Endothelial cell of umbilical vein (primary cell): ENCODE results near the gene CD160. TPM values are rescaled to one million over a fixed set of nuclear protein-coding genes. Genes with fewer than 3 reads are reported as not detected.

Experiments used
- BruUV-seq: library from RNA; stranded (reverse); fragments of 400-500 nt; replicated peaks from 2 replicates; lab custom pipeline; 2021; lab: Mats Ljungman, UMichigan
- CTCF ChIA-PET: fragments of 300-600, 350-600 bp; sonication (Branson Sonifier 250); formaldehyde crosslinking; loops from one replicate; lab custom pipeline; 2021; ENCODE audit warnings: antibody characterized with exemption, inconsistent platforms; lab: Charles Lee
- POLR2A ChIA-PET: fragments of 300-600, 350-600 bp; sonication (Branson Sonifier 250); formaldehyde crosslinking; loops from one replicate; lab custom pipeline; 2021; ENCODE audit warnings: antibody characterized with exemption, inconsistent platforms; lab: Charles Lee
- DNase-seq: peaks from one replicate; pipeline ENCODE4 v3.0.0-alpha.2; 2011; ENCODE audit warnings: low read depth, low spot score
- FAIRE-seq: peaks from 2 replicates; lab custom pipeline; 2011; peaks lifted over from hg19 to GRCh38; lab: Jason Lieb, UNC
- H2AFZ ChIP-seq: 2 replicates; pipeline ENCODE4 v1.6.0; 2012; ENCODE audit warnings: low read depth, low read length, control low read depth, inconsistent platforms
- H3K27ac ChIP-seq: 2 replicates; pipeline ENCODE4 v1.5.1; 2011; ENCODE audit warnings: low read depth, mild to moderate bottlenecking, control low read depth, low read length, moderate library complexity; ENCODE audit not compliant: insufficient read depth
- H3K27me3 ChIP-seq, 2 experiments: 2 replicates each; pipeline versions ENCODE4 v1.6.0 to v1.6.1; 2011; ENCODE audit warnings: low read length in 2 of 2, mixed read lengths in 1 of 2; ENCODE audit not compliant: control insufficient read depth in 2 of 2, insufficient read depth in 2 of 2
- H3K36me3 ChIP-seq, 2 experiments: 2 replicates in 1 of 2; 3 replicates in 1 of 2; pipeline ENCODE4 v1.5.1; 2011; ENCODE audit warnings: low read length in 2 of 2, mild to moderate bottlenecking in 1 of 2, moderate library complexity in 1 of 2; ENCODE audit not compliant: control insufficient read depth in 2 of 2, insufficient read depth in 2 of 2; ENCODE audit errors: extremely low read depth in 1 of 2
- H3K4me1 ChIP-seq: 3 replicates; pipeline ENCODE4 v1.5.1; 2011; ENCODE audit warnings: mild to moderate bottlenecking, low read length; ENCODE audit not compliant: control insufficient read depth, insufficient read depth; ENCODE audit errors: extremely low read depth
- H3K4me2 ChIP-seq: 2 replicates; pipeline ENCODE4 v1.6.1; 2011; ENCODE audit warnings: low read length, control low read depth, mixed read lengths; ENCODE audit not compliant: insufficient read depth
- H3K4me3 ChIP-seq, 3 experiments: fragments of 200-600 bp in 1 of 3; sonication (generic), shearing (Covaris generic) in 1 of 3; replicated peaks in 1 of 3; 2 replicates each; pipeline ENCODE4 v1.5.1; 2011 to 2016; ENCODE audit warnings: control low read depth in 3 of 3, low read length in 3 of 3, mild to moderate bottlenecking in 2 of 3, inconsistent platforms in 1 of 3, low read depth in 1 of 3, moderate library complexity in 1 of 3; ENCODE audit not compliant: insufficient read depth in 1 of 3
- H3K79me2 ChIP-seq: 2 replicates; pipeline ENCODE4 v1.6.0; 2012; ENCODE audit warnings: low read length, inconsistent platforms; ENCODE audit not compliant: control insufficient read depth, insufficient read depth
- H3K9ac ChIP-seq: replicated peaks from 2 replicates; pipeline ENCODE3; 2011; ENCODE audit warnings: low read length, control low read depth; ENCODE audit not compliant: insufficient read depth; ENCODE audit errors: extremely low read depth
- H3K9me1 ChIP-seq: replicated peaks from 3 replicates; pipeline ENCODE4 v1.6.0; 2011; ENCODE audit warnings: mild to moderate bottlenecking, low read length; ENCODE audit not compliant: control insufficient read depth, insufficient read depth; ENCODE audit errors: extremely low read depth
- H3K9me3 ChIP-seq: replicated peaks from 2 replicates; pipeline ENCODE4 v1.5.1; 2012; ENCODE audit warnings: low read length, inconsistent platforms; ENCODE audit not compliant: control insufficient read depth, insufficient read depth
- H4K20me1 ChIP-seq: replicated peaks from 2 replicates; pipeline ENCODE3; 2011; ENCODE audit warnings: mild to moderate bottlenecking, low read length; ENCODE audit not compliant: control insufficient read depth, insufficient read depth; ENCODE audit errors: extremely low read depth
- EZH2 ChIP-seq: IDR thresholded peaks from 2 replicates; pipeline ENCODE4 v1.6.1; 2012; ENCODE audit warnings: borderline replicate concordance, low read depth, mild to moderate bottlenecking, moderate library complexity, low read length, inconsistent platforms; ENCODE audit not compliant: severe bottlenecking
- FOS ChIP-seq: IDR thresholded peaks from 2 replicates; pipeline ENCODE4 v1.6.1; 2011; ENCODE audit warnings: mild to moderate bottlenecking, low read length, moderate library complexity, borderline replicate concordance; ENCODE audit not compliant: insufficient read depth
- GATA2 ChIP-seq: IDR thresholded peaks from 2 replicates; pipeline ENCODE4 v1.7.0; 2011; ENCODE audit warnings: low read depth, mild to moderate bottlenecking, moderate library complexity, mixed read lengths, low read length; ENCODE audit not compliant: insufficient read length, insufficient read depth
- JUN ChIP-seq: IDR thresholded peaks from 2 replicates; pipeline ENCODE4 v1.6.1; 2011; ENCODE audit warnings: borderline replicate concordance, low read depth; ENCODE audit not compliant: insufficient read length, insufficient read depth
- MAX ChIP-seq: IDR thresholded peaks from 2 replicates; pipeline ENCODE4 v1.6.1; 2011; ENCODE audit not compliant: insufficient read depth, insufficient read length
- MYC ChIP-seq: IDR thresholded peaks from one replicate; pipeline ENCODE4 v1.6.1; 2011; ENCODE audit warnings: mild to moderate bottlenecking, low read depth, low read length
- POLR2A ChIP-seq: IDR thresholded peaks from 2 replicates; pipeline ENCODE4 v1.6.1; 2012; ENCODE audit warnings: low read depth, mild to moderate bottlenecking, control low read depth, low read length
- POLR2AphosphoS5 ChIP-seq: IDR thresholded peaks from 2 replicates; pipeline ENCODE4 v1.6.1; 2012; ENCODE audit warnings: low read depth, mild to moderate bottlenecking, control low read depth, low read length, moderate library complexity; ENCODE audit not compliant: insufficient read depth
- dilution Hi-C: fragments of 300-500 bp; cut with MboI; formaldehyde crosslinking; loops from one replicate; pipeline ENCODE4 v1.15.0; 2019; ENCODE audit warnings: low sequenced_read_pairs; ENCODE audit not compliant: extremely low pct_ligation_motif_present
- intact Hi-C: fragments of 100-400 bp; cut with micrococcal nuclease; formaldehyde crosslinking; loops from one replicate; pipeline ENCODE4 v1.10.0; 2022
- polyA plus RNA-seq, 4 experiments: library from polyadenylated mRNA; depleted of rRNA in 3 of 4; stranded (reverse) in 3 of 4; unstranded in 1 of 4; fragments of >200 nt; gene quantifications; 2 replicates each; pipeline versions ENCODE4 v1.2.1 to v1.2.3, GENCODE V29; 2011 to 2012; ENCODE audit warnings: missing spikeins in 1 of 4
- total RNA-seq: library from RNA; stranded (reverse); gene quantifications from 2 replicates; pipeline ENCODE4 v1.2.3, GENCODE V29; 2021
- TF ChIP-seq, protein P1 (sequence below), 2 donors: IDR thresholded peaks; 1 replicate in 1 of 2; 2 replicates in 1 of 2; pipeline ENCODE4 v1.5.1; 2011; ENCODE audit warnings: low read length in 2 of 2, mild to moderate bottlenecking in 2 of 2, moderate library complexity in 2 of 2, control low read depth in 1 of 2, inconsistent platforms in 1 of 2, low read depth in 1 of 2; ENCODE audit not compliant: insufficient read depth in 1 of 2; ENCODE audit errors: extremely low read depth in 1 of 2

CD160 gene
- total and polyA plus RNA-seq, 2 donors (not counting 3 experiments of a cell fraction or from before 2014, with no cell fraction given), result not detected

- CTCF ChIA-PET, result no interaction called here
- Histone ChIP-seq H3K9me3 (no peaks in the 10 kb centered on the region), H2AFZ (no peak overlapping the region), H3K27me3 (peaks cover 11 to 13% of the 10 kb centered on the region in 2 experiments), H3K36me3 (no peaks in the 10 kb centered on the region), H3K9ac (no peak overlapping the region), H3K79me2 (no peaks in the 10 kb centered on the region), H3K4me2 (no peak overlapping the region), H3K4me3 (no peak overlapping the region), H4K20me1 (no peaks in the 10 kb centered on the region), H3K9me1 (no peaks in the 10 kb centered on the region), H3K4me1 (no peaks in the 10 kb centered on the region), H3K27ac (no peak overlapping the region)
- dilution Hi-C loops (no loop called here), intact Hi-C loops (no loop called here)
- TF ChIP-seq MAX, result no peak
- TF ChIP-seq EZH2, result no peak
- no peak for TF ChIP-seq FOS
- TF ChIP-seq, protein P1, sequence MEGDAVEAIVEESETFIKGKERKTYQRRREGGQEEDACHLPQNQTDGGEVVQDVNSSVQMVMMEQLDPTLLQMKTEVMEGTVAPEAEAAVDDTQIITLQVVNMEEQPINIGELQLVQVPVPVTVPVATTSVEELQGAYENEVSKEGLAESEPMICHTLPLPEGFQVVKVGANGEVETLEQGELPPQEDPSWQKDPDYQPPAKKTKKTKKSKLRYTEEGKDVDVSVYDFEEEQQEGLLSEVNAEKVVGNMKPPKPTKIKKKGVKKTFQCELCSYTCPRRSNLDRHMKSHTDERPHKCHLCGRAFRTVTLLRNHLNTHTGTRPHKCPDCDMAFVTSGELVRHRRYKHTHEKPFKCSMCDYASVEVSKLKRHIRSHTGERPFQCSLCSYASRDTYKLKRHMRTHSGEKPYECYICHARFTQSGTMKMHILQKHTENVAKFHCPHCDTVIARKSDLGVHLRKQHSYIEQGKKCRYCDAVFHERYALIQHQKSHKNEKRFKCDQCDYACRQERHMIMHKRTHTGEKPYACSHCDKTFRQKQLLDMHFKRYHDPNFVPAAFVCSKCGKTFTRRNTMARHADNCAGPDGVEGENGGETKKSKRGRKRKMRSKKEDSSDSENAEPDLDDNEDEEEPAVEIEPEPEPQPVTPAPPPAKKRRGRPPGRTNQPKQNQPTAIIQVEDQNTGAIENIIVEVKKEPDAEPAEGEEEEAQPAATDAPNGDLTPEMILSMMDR (IDR thresholded peaks at IDR 0.05; ENCODE audit: extremely low read depth in 1 of 2, insufficient read depth in 1 of 2, low read depth in 1 of 2, low read length in 2 of 2), result no peak
- BruUV-seq, result no TSS peak
- no peak for DNase-seq
- POLR2A ChIA-PET, result no interaction called here
- FAIRE-seq, result no peak
These were observed 17.9 kb upstream of the CD160 start for GRCh38 chr1:145701306-145701862.

GRCh38 chr1:145702052-145702451 is 17.2 kb upstream of the CD160 start:
- H3K4me1 ChIP-seq, result no peaks in the 10 kb centered on the region
- H3K4me2 ChIP-seq, result no peak overlapping the region
- H3K4me3 ChIP-seq, result no peak overlapping the region
- no peaks in the 10 kb centered on the region for H3K9me3 ChIP-seq
- H3K9me1 ChIP-seq, result no peaks in the 10 kb centered on the region
- CTCF ChIA-PET, result interaction anchor here (1.3 kb wide), 1 partner anchor 18 kb away, joined by 8 read pairs; no protein-coding TSS in a partner anchor
- H3K27me3 ChIP-seq, result peaks cover 13% of the 10 kb centered on the region in 2 experiments
- no peaks in the 10 kb centered on the region for H3K79me2 ChIP-seq
- TF ChIP-seq POLR2A, result no peak
- TF ChIP-seq GATA2, result no peak
- TF ChIP-seq MYC, result no peak
- no peak for TF ChIP-seq POLR2AphosphoS5
- TF ChIP-seq EZH2, result no peak
- no peak for TF ChIP-seq FOS
- no peak for TF ChIP-seq JUN
- TF ChIP-seq, protein P1 (IDR thresholded peaks at IDR 0.05; ENCODE audit: extremely low read depth in 1 of 2, insufficient read depth in 1 of 2, low read depth in 1 of 2, low read length in 2 of 2), result no peak
- no peak for TF ChIP-seq MAX
- no peak overlapping the region for H3K9ac ChIP-seq
- no peaks in the 10 kb centered on the region for H3K36me3 ChIP-seq
- DNase-seq, result no peak
- no TSS peak for BruUV-seq
- no peaks in the 10 kb centered on the region for H4K20me1 ChIP-seq
- dilution Hi-C loops (no loop called here), intact Hi-C loops (no loop called here)
- POLR2A ChIA-PET, result no interaction called here
- FAIRE-seq, result no peak
- no peak overlapping the region for H2AFZ ChIP-seq
- H3K27ac ChIP-seq, result no peak overlapping the region
